HFFc6 (cell line): ENCODE measurements around the gene ULK4. TPM values are rescaled to one million over a fixed set of nuclear protein-coding genes. Genes with fewer than 3 reads are reported as not detected.
A peak's percentile ranks its signal among the peaks of the same experiment; 100 is the strongest.
"Not testable (repeated sequence)": the region's sequence is repeated elsewhere in the genome, so short reads cannot be mapped to it uniquely, and the experiment has no call there.

ENCODE experiments used
- DNase-seq: peaks from one replicate; pipeline ENCODE4 v3.0.0-alpha.2; 2018
- H3K27ac Mint-ChIP-seq: 2 replicates; pipeline ENCODE4 v1.8.0; 2020; ENCODE audit warnings: mild to moderate bottlenecking, mixed read lengths
- H3K27me3 Mint-ChIP-seq: 2 replicates; pipeline ENCODE4 v1.8.0; 2021; ENCODE audit warnings: mild to moderate bottlenecking, moderate library complexity, mixed read lengths; ENCODE audit not compliant: insufficient read depth
- H3K36me3 Mint-ChIP-seq: 2 replicates; pipeline ENCODE4 v1.8.0; 2021; ENCODE audit warnings: low read depth, mixed read lengths
- H3K4me1 Mint-ChIP-seq: 2 replicates; pipeline ENCODE4 v1.8.0; 2020; ENCODE audit warnings: low read depth, mixed read lengths
- H3K4me3 Mint-ChIP-seq: 2 replicates; pipeline ENCODE4 v1.8.0; 2020; ENCODE audit warnings: mild to moderate bottlenecking, moderate library complexity, mixed read lengths
- H3K9me3 Mint-ChIP-seq: 2 replicates; pipeline ENCODE4 v1.8.0; 2020; ENCODE audit warnings: mild to moderate bottlenecking, mixed read lengths
- total RNA-seq, 6 experiments: library from RNA; stranded (reverse); fragmentation: NEBNext Ultra II Directional; extraction: Animal tissue kit (Norgen Biotek cat#: 25700); gene quantifications; 2 replicates in 1 of 6; 3 replicates in 5 of 6; pipeline ENCODE4 v1.2.3, GENCODE V29; 2021
- TF ChIP-seq, protein P1 (sequence below): fragments of 200-600 bp; sonication (generic); IDR thresholded peaks from 2 replicates; pipeline ENCODE4 v1.5.0; 2021; ENCODE audit warnings: antibody characterized with exemption, mild to moderate bottlenecking

Gene ULK4
- total RNA-seq, 6 experiments from 2014 or later = 6.0 to 8.6 (median 6.7) TPM

DNA sequence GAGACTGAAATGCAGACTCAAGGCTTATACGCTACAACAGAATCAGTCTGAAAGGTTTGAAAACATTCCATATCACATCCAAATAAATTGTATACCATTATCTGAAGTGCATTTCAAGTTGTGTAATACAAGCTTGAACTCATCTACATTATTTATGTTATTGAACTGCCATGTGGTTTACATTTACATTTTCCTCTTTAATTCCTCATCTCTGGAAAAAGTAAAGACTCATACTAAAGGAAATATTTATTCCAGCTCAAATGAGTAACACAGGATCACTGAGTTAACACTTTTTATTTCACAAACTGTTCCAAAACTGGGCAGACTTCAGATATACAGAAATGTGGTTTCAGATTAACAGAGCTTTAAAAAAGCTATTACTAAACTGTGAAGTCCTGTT, 282.5 kb downstream of the ULK4 start:
- no peaks in the 10 kb centered on the region for H3K36me3 Mint-ChIP-seq
- DNase-seq = no peak
- TF ChIP-seq, protein P1, sequence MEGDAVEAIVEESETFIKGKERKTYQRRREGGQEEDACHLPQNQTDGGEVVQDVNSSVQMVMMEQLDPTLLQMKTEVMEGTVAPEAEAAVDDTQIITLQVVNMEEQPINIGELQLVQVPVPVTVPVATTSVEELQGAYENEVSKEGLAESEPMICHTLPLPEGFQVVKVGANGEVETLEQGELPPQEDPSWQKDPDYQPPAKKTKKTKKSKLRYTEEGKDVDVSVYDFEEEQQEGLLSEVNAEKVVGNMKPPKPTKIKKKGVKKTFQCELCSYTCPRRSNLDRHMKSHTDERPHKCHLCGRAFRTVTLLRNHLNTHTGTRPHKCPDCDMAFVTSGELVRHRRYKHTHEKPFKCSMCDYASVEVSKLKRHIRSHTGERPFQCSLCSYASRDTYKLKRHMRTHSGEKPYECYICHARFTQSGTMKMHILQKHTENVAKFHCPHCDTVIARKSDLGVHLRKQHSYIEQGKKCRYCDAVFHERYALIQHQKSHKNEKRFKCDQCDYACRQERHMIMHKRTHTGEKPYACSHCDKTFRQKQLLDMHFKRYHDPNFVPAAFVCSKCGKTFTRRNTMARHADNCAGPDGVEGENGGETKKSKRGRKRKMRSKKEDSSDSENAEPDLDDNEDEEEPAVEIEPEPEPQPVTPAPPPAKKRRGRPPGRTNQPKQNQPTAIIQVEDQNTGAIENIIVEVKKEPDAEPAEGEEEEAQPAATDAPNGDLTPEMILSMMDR = no peak
- no peaks in the 10 kb centered on the region; the same call in 1 of the 2 replicates for H3K27me3 Mint-ChIP-seq
- no peak overlapping the region for H3K27ac Mint-ChIP-seq
- no peaks in the 10 kb centered on the region for H3K9me3 Mint-ChIP-seq
- peaks cover 55% of the 10 kb centered on the region for H3K4me1 Mint-ChIP-seq
- no peak overlapping the region for H3K4me3 Mint-ChIP-seq

DNA sequence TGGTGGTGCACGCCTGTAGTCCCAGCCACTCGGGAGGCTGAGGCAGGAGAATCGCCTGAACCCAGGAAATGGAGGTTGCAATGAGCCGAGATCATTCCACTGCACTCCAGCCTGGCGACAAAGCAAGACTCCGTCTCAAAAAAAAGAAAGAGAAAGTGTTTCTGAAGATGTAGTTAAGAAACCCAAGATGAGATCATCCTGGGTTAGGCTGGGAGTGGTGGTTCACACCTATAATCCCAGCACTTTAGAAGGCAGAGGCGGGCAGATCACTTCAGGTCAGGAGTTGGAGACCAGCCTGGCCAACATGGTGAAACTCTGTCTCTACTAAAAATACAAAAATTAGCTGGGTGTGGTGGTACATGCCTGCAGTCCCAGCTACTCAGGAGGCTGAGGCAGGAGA, 286.8 kb downstream of the ULK4 start:
- not testable (repeated sequence) for H3K27me3 Mint-ChIP-seq, H3K4me3 Mint-ChIP-seq, H3K9me3 Mint-ChIP-seq, DNase-seq, H3K27ac Mint-ChIP-seq
- Mint-ChIP-seq H3K4me1 (peaks cover 36% of the 10 kb centered on the region), H3K36me3 (peaks cover 11% of the 10 kb centered on the region)

DNA sequence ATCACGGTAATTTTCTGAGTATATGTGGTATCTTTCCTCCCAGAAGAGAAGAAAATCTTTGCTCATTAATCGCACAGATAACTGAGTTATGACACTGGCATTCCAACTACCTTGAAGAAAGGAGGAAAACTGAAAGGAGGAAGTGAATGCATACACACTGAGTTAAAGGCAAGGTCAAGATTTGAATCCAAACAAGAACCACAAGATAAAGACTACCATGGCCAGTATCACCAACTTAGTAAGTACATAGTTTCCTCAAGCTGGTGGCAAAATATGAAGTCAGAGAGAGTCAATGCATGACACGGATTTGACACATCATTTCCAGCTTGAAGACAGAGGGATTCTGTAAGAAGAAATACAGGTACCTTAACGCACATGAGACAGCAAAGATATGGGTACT, 287.5 kb downstream of the ULK4 start:
- Mint-ChIP-seq H3K4me3 (peak overlapping the region; percentile 26), H3K4me1 (peaks cover 31% of the 10 kb centered on the region), H3K27ac (peak overlapping the region; percentile 50; the same call in 1 of the 2 replicates), H3K9me3 (no peaks in the 10 kb centered on the region; the same call in 1 of the 2 replicates), H3K27me3 (no peaks in the 10 kb centered on the region; the same call in 1 of the 2 replicates), H3K36me3 (peaks cover 11% of the 10 kb centered on the region)
- DNase-seq = no peak
- TF ChIP-seq, protein P1 = no peak

DNA sequence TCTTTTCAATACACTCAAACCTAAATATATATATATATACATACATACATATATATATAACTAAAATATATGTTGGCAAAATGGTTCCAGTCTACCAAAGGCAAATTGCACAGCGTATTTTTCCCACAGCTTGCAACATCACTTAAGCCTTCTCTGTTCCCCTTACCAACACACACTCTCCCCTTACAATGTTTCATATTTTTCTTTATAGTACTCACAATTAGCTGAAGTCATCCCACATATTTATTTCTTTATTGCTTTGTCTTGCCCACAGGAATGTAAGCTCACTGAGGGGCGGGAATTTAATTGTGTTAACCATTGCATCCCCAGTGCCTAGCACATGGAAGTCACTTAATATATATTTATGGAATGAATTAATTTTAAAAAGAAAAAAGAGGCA, 288.3 kb downstream of the ULK4 start:
- H3K27me3 Mint-ChIP-seq = no peaks in the 10 kb centered on the region; the same call in 1 of the 2 replicates
- H3K27ac Mint-ChIP-seq = no peak overlapping the region
- H3K4me1 Mint-ChIP-seq = peaks cover 28% of the 10 kb centered on the region
- DNase-seq = peak; percentile 42
- H3K9me3 Mint-ChIP-seq = no peaks in the 10 kb centered on the region; the same call in 1 of the 2 replicates
- peaks cover 11% of the 10 kb centered on the region for H3K36me3 Mint-ChIP-seq
- H3K4me3 Mint-ChIP-seq = no peak overlapping the region
- TF ChIP-seq, protein P1 = no peak

DNA sequence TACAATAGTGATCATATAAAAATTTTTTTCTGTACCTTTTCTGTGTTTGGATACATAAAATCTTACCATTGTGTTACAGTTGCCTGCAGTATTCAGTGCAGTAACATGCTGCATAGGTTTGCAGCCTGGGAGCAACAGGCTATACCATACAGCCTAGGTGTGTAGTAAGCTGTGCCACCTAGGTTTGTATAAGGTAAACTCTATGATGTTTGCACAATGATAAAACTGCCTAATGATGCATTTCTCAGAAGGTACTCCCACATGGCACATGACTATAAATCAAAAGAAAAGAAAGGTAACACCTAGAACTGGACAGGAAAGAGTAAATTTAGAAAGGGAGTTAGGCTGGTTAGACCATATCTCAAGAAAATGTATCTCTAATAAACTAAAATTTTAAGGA, 293.5 kb downstream of the ULK4 start:
- Mint-ChIP-seq H3K9me3 (peaks cover 6% of the 10 kb centered on the region; the same call in 1 of the 2 replicates), H3K4me1 (peaks cover 13% of the 10 kb centered on the region), H3K4me3 (no peak overlapping the region), H3K36me3 (peaks cover 31% of the 10 kb centered on the region), H3K27ac (no peak overlapping the region), H3K27me3 (no peaks in the 10 kb centered on the region; the same call in 1 of the 2 replicates)
- DNase-seq = no peak
- TF ChIP-seq, protein P1 = no peak

DNA sequence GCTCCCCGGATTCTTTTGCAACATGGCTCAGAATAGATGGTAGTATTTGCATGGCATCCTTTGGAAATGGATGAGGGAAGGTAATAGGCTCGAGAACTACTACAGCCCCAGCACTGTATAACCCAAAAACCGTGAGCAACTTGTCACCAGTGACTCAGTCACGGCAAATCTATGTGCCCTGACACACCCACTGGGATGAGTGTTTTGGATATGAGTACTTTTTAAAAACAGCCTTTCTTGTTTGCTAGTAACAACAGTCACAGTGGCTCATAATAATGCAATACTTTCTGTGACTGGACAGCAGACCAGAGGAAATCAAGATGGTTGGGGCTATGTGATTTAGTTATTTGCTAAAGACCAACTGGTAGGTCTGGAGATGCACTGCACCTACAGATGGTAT, 299.6 kb downstream of the ULK4 start:
- Mint-ChIP-seq H3K36me3 (peaks cover 21% of the 10 kb centered on the region), H3K27me3 (no peaks in the 10 kb centered on the region; the same call in 1 of the 2 replicates), H3K9me3 (peaks cover 6% of the 10 kb centered on the region; the same call in 1 of the 2 replicates), H3K4me1 (peaks cover 9% of the 10 kb centered on the region), H3K27ac (0 out of 2 replicates have a peak overlapping the region, but pooled peaks have one; percentile 2), H3K4me3 (no peak overlapping the region)
- TF ChIP-seq, protein P1 = no peak
- DNase-seq = peak; percentile 64
